Left cardiac atrium (tissue), 4 donors: ENCODE results near the gene SSH2. TPM values are rescaled to one million over a fixed set of nuclear protein-coding genes. Genes with fewer than 3 reads are reported as not detected.

Source experiments
- ATAC-seq, 2 donors: fragments of 200-7000 bp; cut with Tn5 transposase; one replicate each; pipeline ENCODE4 v1.9.1; 2020; ENCODE audit warnings: mild to moderate bottlenecking in 2 of 2, moderate library complexity in 2 of 2
- DNase-seq: peaks from one replicate; pipeline ENCODE4 v3.0.0-alpha.2; 2020
- intact Hi-C, 2 donors: fragments of 100-400 bp; cut with DNase I; formaldehyde crosslinking; loops; one replicate each; pipeline versions ENCODE4 v1.14.1 to v1.15.1; 2022 to 2023
- total RNA-seq, 2 donors: library from RNA; stranded (reverse); fragmentation: NEBNext Ultra II Directional; extraction: Animal tissue kit (Norgen Biotek cat#: 25700); gene quantifications; one replicate each; pipeline ENCODE4 v1.2.1, GENCODE V29; 2021
- donor health status: DM: no; HTN: yes; CAD: no.
- donor health status: DM: no; HTN: yes; CAD: no; lungs with severe emphysema.
- donor health status: DM: yes; HTN: yes; CAD: no.
- donor health status: Dilated cardiomyopathy.

The SSH2 gene
- total RNA-seq, 2 donors from 2014 or later = 33.0 to 41.3 TPM

DNA sequence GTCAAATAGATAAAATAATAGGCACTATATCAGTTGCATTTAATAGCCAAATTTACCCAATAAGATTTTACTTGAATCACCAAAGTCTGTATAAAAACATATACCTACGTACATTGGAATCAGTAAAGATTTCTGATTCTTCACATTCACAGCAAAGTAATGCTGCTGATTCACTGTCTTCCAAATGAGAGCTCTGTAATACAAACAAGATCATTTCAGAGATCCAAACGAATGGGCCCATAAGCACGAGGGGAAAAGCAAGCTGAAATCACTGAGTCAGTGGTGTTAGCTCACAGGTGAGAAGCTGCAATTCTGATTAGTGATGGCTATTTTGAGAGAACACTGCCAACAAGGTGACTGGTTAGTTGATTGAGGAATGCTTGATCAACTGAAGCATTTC lies 81.3 kb downstream of the SSH2 start:
- DNase-seq (no peak), ATAC-seq (no peak)
- intact Hi-C loops = no loop called here

- intact Hi-C loops = no loop called here
- DNase-seq (no peak), ATAC-seq (peak in 1 of 2 donors; percentile 27)
Observed at GRCh38 chr17:29847527-29848400, 82.3 kb downstream of the SSH2 start.

DNA sequence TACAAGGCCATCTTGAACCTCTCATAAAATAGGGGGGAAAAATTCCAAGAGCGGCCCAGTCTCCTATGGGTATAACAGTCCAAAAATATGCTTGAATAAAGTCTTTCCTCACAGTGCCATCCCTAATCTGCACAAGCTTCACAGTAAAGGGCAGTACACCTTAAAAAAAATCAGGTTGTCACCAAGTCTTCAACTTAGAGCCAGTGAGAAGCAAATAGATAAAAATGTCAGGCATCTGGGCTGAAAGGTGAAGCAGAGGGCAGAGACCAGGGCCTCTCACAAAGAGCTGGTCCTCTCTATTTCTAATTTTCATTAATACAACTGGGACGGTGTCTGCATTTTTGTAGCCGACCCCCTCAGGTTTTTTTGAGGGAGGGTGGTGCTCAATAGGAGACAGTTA lies 82.9 kb downstream of the SSH2 start:
- ATAC-seq = no peak

GRCh38 chr17:29846298-29846697 lies 83.7 kb downstream of the SSH2 start:
- intact Hi-C loops = no loop called here
- DNase-seq = no peak

More for the DNA sequence above, 82.9 kb downstream of the SSH2 start:
- intact Hi-C loops = no loop called here
- no peak for DNase-seq

DNA sequence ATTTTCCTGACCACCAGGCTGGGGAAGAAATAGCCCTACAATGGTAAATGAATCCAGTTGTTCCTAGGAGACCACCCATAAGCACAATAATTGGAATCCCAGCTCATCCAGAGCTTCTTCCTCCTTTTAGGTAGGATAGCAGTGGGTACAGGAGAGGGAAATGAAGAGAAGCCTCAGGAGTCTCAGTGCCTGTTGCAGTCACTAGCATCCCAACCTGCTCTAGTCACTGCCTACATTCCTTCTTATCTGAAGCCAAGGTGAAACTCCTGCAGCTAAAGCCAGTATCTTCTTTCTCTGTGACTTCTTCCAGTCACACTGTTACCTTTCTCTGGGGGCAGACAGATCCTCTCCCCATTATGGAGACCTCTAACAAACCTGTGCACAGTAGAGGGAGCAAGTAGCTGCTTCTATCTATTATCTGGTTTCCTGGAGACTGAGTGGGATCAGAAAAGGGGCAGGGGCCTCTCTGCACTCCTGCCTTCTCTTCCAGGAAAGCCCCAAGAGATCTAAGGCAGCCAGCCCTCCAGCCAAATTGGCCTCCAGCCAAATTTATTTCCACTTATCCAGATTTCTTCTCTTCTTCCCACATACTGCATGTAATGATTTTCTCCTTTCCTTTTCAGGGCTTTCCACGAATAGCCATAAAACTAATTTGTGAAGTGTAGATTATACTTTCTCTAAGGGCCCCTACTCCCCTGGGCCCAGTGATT lies 85.5 kb downstream of the SSH2 start:
- peak; percentile 33 to 44 for ATAC-seq

More at GRCh38 chr17:29846298-29846697, 83.7 kb downstream of the SSH2 start:
- ATAC-seq = no peak

DNA sequence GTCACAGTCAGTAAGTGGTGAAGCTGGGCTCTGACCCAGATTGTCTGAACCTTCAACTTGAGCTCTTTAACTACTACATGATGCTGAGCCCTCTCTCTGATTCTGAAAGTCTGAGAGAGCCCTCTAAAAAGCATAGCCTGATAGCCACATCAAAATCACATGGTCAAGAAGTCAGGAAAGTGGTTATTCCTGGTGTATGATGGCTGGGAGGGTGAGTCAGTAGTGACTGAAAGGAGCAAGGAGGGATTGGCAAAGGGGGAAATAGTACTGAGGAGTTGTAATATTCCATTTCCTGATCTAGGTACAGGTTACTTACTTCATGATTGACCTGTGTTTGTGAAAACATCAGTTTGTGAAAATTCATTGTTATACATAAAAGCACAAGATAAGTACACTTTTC lies 89.1 kb downstream of the SSH2 start:
- intact Hi-C loops = no loop called here
- DNase-seq (no peak), ATAC-seq (peak in 1 of 2 donors; percentile 26)

More for the DNA sequence above, 85.5 kb downstream of the SSH2 start:
- intact Hi-C loops = no loop called here
- no peak for DNase-seq

DNA sequence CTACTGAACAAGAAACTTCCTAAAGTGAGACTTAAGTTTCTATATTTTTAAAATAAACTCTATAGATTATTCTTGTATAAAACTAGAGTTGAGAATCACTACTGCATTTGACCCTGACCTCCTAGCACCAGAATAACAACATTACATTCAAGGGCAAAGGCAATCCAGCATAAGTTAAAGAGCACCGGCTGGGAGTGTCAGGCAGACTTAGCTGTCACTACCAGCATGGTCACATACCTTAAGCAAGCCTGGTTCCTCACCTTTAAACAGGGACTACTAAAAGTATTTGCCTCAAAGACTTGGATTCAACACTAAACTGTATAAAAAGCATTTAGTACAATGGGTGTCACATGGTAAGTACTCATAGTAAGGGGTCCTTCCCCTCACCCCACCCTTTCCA lies 90.4 kb downstream of the SSH2 start:
- no peak for DNase-seq
- ATAC-seq = no peak
- intact Hi-C loops = no loop called here

- DNase-seq (peak; percentile 24), ATAC-seq (peak in 1 of 2 donors; percentile 33)
- intact Hi-C loops = no loop called here
Observed at GRCh38 chr17:29838961-29839360, 91.1 kb downstream of the SSH2 start.

DNA sequence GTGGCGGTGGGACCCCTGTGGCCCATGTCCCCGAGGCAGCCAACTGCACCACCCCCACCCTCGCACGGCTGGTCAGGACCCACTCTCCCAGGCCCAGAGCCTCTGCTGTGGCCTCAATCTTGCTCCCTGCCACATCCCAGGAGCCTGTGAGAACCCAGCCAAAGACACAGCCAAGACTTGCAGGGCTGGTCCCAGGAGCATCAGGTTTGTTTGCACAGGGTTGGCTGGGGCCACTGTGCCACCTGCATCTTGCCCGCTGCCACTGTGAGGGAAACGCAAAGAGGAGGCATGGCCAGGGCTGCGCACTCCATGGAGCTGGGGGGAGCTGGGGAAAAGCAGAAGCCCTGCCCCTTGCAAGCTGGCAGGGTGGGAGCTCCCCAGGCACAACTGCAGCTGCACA lies 92.5 kb downstream of the SSH2 start:
- ATAC-seq = no peak
- intact Hi-C loops = no loop called here

DNA sequence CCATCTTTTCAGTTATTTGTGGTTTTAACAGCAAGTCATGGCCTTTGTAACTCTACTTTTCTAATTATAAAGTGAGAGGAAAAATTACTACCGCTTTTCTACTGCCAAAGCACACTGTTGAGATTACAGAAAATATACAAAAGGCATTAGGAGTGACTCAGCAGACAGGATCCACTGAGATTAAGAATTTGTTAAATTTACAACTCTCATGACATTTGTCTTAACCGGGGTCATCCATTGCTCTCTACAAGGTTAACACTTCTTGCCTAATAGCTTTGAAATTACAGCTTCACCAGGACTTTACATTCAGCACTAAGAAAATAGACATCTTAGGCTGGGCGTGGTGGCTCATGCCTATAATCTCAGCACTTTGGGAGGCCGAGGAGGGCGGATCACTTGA lies 93.4 kb downstream of the SSH2 start:
- DNase-seq (no peak), ATAC-seq (no peak)
- intact Hi-C loops = no loop called here

More for the DNA sequence above, 92.5 kb downstream of the SSH2 start:
- no peak for DNase-seq

DNA sequence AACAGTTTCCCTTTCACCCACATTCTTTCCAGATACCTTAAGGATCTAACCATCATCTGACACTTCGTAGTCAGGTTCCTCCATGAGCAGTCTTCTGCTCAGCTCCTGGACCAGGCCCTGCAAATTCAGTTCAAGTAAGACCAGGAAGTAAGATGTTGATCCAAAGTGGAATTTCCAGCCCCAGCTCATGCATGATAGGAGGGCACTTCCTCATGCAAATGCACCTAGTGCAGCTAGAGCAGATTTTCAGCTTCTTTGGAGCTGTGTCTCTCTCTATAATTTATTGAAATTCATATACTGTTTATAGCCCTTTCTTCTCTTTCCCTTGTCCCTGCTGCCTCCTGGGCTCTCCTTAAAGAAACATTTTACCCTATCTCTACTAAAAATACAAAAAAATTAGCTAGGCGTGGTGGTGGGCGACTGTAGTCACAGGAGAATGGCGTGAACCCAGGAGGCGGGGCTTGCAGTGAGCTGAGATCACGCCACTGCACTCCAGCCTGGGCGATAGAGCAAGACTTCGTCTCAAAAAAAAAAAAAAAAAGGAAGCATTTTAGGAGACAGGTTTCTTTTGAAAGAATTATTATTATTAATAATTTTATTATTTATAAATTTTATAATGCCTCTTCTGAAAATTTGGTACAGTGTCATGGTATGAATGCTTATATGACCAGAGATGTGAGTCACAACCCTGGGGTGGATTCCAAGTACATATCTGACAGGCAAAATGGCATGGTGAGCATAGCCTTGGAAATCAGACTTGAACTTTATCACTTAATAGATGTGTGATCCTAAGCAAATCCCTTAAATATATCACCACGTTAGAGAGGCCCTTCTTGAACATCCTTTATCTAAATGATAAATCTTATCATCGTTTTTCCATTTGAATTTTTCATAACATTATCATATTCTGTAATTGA lies 94.3 kb downstream of the SSH2 start:
- ATAC-seq (no peak), DNase-seq (no peak)
- intact Hi-C loops = no loop called here

DNA sequence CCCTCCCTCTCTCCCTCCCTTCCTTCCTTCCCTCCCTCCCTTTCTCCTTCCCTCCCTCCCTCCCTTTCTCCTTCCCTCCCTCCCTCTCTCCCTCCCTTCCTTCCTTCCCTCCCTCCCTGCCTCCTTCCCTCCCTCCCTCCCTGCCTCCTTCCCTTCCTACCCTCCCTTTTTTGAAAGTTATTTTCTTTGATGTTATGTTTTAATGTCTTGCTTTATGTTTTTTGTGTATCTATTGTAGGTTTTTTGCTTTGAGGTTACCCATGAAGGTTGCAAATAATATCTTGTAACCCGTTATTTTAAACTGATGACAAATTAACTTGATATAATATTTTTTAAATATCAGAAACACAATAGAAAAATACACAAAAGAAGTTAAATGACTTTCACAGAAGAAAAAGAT lies 96.2 kb downstream of the SSH2 start:
- intact Hi-C loops = loop anchor here in 1 of 2 donors (5.0 kb wide), 1 partner anchor 78 kb away; no protein-coding TSS in a partner anchor
- no peak for ATAC-seq
- DNase-seq = no peak

DNA sequence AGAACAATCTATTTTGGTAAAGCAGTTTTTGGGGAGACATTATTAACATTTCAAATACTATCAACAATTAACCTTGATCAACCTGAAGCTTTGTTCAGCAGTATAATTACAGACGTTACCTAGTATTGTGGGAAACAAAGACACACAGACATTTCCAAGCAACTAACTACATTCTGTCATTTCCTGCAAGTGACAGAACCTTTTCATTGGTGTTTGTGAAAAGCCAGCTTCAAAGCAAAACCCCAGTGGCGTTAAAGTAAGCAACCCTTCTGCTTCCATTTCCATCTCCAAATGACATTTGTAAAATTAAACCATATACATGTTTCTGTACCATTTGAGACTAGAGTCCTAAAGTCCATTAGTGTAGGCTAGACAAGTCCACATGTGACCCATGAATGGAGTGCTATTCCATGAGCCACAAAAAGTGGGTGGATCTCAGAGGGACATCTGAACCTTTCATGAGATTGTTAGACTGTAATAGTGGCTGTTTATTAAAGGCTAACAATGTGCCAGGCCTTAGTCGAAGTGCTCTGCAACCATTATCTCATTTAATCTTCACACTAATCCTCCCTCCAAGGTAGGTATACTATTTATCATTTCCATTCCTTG lies 101.2 kb downstream of the SSH2 start:
- no peak for DNase-seq
- intact Hi-C loops = no loop called here

DNA sequence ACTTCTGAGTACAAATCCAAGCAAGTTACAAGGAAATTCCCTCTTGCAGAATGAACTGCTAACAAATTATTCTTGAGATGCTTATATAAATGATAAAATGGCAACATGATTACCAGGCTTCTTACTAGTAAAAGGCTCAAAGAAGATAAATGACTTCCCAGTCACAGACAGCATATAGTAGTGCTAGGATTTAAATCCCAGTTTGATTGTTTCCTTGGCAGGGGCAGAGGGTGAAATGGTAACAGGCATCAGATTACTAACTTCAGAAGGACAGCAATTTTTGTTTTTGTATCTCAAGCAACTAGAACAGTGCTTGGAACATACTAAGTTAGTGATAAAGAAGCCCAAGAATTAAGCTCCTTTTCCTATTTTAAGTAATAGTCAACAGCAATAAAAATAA lies 102.8 kb downstream of the SSH2 start:
- no peak for DNase-seq
- no peak for ATAC-seq
- intact Hi-C loops = no loop called here

More for the DNA sequence above, 101.2 kb downstream of the SSH2 start:
- ATAC-seq = no peak

GRCh38 chr17:29826114-29826692 lies 103.8 kb downstream of the SSH2 start:
- no peak for ATAC-seq
- DNase-seq = no peak
- intact Hi-C loops = no loop called here

- DNase-seq = no peak
- intact Hi-C loops = no loop called here
- no peak for ATAC-seq
Observed at GRCh38 chr17:29825604-29826003, 104.4 kb downstream of the SSH2 start.

DNA sequence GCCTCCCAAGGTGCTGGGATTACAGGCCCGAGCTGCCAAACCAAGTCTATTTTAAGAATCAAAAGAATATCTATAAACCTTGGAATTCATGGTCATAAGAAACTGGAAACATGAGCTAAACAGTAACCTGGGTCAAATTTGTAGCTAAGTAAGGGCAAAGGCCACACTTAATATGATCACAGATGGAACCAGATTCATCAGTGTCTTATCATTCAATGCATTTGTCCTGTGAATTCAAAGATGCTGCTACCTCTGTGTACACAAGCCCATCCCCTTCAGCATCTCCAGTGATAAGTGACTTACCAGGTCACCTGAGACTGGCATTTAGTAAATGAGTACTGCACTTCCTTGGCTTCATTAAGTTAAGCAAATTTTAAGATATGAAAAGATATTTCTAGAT lies 108.1 kb downstream of the SSH2 start:
- intact Hi-C loops = no loop called here
- no peak for DNase-seq
- no peak for ATAC-seq

DNA sequence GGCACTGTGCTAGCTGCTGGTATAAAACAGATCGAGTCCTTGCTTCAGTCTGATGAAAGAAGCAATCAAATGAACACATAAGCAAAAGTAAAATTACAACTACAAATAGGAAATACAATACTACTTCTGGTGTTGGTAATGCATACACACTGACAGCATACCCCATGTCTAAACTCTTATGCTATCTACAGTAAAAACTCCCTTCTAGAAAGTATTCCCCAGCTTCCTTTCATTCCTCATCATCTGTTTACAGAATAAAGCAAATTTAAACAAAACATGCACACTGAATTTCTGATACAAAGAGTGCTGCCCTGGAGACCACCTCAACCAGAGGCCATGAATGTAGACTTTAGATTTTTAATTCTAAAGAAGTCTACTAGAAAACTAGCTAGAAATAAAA lies 109.6 kb downstream of the SSH2 start:
- intact Hi-C loops = no loop called here
- no peak for ATAC-seq

More for the DNA sequence above, 109.6 kb downstream of the SSH2 start:
- no peak for DNase-seq
